HepG2 (cell line): ENCODE results near the gene AKAP8L. TPM values are rescaled to one million over a fixed set of nuclear protein-coding genes. Genes with fewer than 3 reads are reported as not detected.
A peak's percentile ranks its signal among the peaks of the same experiment; 100 is the strongest.

Experiments used
- ATAC-seq: fragments of 200-7000 bp; cut with Tn5 transposase; 3 replicates; pipeline ENCODE4 v1.9.1; 2020; ENCODE audit warnings: mild to moderate bottlenecking, moderate library complexity
- BruUV-seq: library from RNA; stranded (reverse); fragments of 400-500 nt; replicated peaks from 2 replicates; lab custom pipeline; 2021; lab: Mats Ljungman, UMichigan
- CTCF ChIA-PET: fragments of 300-600 bp; formaldehyde crosslinking; extraction: SDS; loops from one replicate; lab custom pipeline; 2021; ENCODE audit warnings: low total read pairs, inconsistent platforms, low intra/inter-chr PET ratio; lab: Yijun Ruan, JAX
- POLR2A ChIA-PET: fragments of 350-600 bp; sonication (Branson Sonifier 250); formaldehyde crosslinking; loops from one replicate; lab custom pipeline; 2020; ENCODE audit warnings: antibody characterized with exemption, inconsistent platforms; lab: Yijun Ruan, JAX
- DNase-seq: peaks from one replicate; pipeline ENCODE4 v3.0.0-alpha.2; 2015; ENCODE audit warnings: low spot score
- FAIRE-seq: peaks from 3 replicates; lab custom pipeline; 2011; peaks lifted over from hg19 to GRCh38; lab: Jason Lieb, UNC
- H2AFZ ChIP-seq: one replicate; pipeline ENCODE4 v1.6.1; 2011; ENCODE audit warnings: low read length, inconsistent platforms
- H3K27ac ChIP-seq: fragments of 300-600 bp; 3 replicates; pipeline ENCODE4 v1.8.0; 2011; ENCODE audit warnings: mixed run types, mild to moderate bottlenecking, mixed read lengths, low read length, inconsistent platforms; ENCODE audit not compliant: insufficient read depth; ENCODE audit errors: extremely low read length
- H3K27me3 ChIP-seq, 2 experiments: fragments of 200-600 bp in 1 of 2; 2 replicates in 1 of 2; 3 replicates in 1 of 2; pipeline versions ENCODE4 v1.6.0 to v1.8.0; 2011; ENCODE audit warnings: low read length in 2 of 2, mild to moderate bottlenecking in 2 of 2, moderate library complexity in 2 of 2, inconsistent platforms in 1 of 2; ENCODE audit not compliant: insufficient read depth in 2 of 2, control insufficient read depth in 1 of 2
- H3K36me3 ChIP-seq, 2 experiments: fragments of 200-600 bp in 1 of 2; replicated peaks in 1 of 2; 2 replicates in 1 of 2; 3 replicates in 1 of 2; pipeline versions ENCODE4 v1.5.1 to v1.8.0; 2011; ENCODE audit warnings: low read length in 2 of 2, inconsistent platforms in 1 of 2; ENCODE audit not compliant: insufficient read depth in 2 of 2, control insufficient read depth in 1 of 2
- H3K4me1 ChIP-seq: 2 replicates; pipeline ENCODE4 v1.5.1; 2012; ENCODE audit warnings: low read length, inconsistent platforms; ENCODE audit not compliant: insufficient read depth
- H3K4me2 ChIP-seq: 2 replicates; pipeline ENCODE4 v1.6.0; 2011; ENCODE audit warnings: low read depth, low read length, inconsistent platforms
- H3K4me3 ChIP-seq, 3 experiments: fragments of 200-600 bp in 1 of 3; sonication (generic), shearing (Covaris generic) in 1 of 3; replicated peaks in 1 of 3; 2 replicates each; pipeline ENCODE4 v1.5.1; 2011 to 2016; ENCODE audit warnings: low read length in 3 of 3, inconsistent platforms in 2 of 3, low read depth in 2 of 3, mild to moderate bottlenecking in 2 of 3, control low read depth in 1 of 3, mixed read lengths in 1 of 3; ENCODE audit not compliant: insufficient read depth in 1 of 3
- H3K79me2 ChIP-seq: one replicate; pipeline ENCODE4 v1.6.1; 2011; ENCODE audit warnings: low read length, inconsistent platforms; ENCODE audit not compliant: insufficient read depth
- H3K9ac ChIP-seq: 2 replicates; pipeline ENCODE4 v1.6.0; 2011; ENCODE audit warnings: mild to moderate bottlenecking, low read depth, low read length, inconsistent platforms; ENCODE audit not compliant: insufficient read depth
- H3K9me3 ChIP-seq: 2 replicates; pipeline ENCODE4 v1.5.1; 2012; ENCODE audit warnings: mild to moderate bottlenecking, low read length
- H4K20me1 ChIP-seq: 2 replicates; pipeline ENCODE4 v1.6.0; 2011; ENCODE audit warnings: inconsistent platforms, mild to moderate bottlenecking, low read length, moderate library complexity; ENCODE audit not compliant: insufficient read depth
- AGO2 ChIP-seq: fragments of 200-400 bp; formaldehyde crosslinking; optimal IDR thresholded peaks from 2 replicates; pipeline ENCODE3; 2017; ENCODE audit warnings: mild to moderate bottlenecking, low read depth, low read length, moderate library complexity
- CHCHD3 ChIP-seq: sonication (generic); formaldehyde crosslinking; IDR thresholded peaks from 2 replicates; pipeline ENCODE4 v1.8.0; 2022; ENCODE audit warnings: mild to moderate bottlenecking, missing genetic modification reagents, moderate library complexity
- POLR2AphosphoS2 ChIP-seq: IDR thresholded peaks from 2 replicates; pipeline ENCODE4 v1.6.1; 2011; ENCODE audit warnings: low read depth, low read length, improper control_type of control experiment
- RBFOX2 ChIP-seq: fragments of 200-400 bp; formaldehyde crosslinking; IDR thresholded peaks from 2 replicates; pipeline ENCODE4 v1.6.1; 2017; ENCODE audit warnings: low read depth, mild to moderate bottlenecking, low read length
- REXO4 ChIP-seq: sonication (generic); formaldehyde crosslinking; IDR thresholded peaks from 2 replicates; pipeline ENCODE4 v1.8.0; 2022; ENCODE audit warnings: missing genetic modification reagents, mild to moderate bottlenecking, borderline replicate concordance
- ZNF510 ChIP-seq: sonication (generic); formaldehyde crosslinking; IDR thresholded peaks from 2 replicates; pipeline ENCODE4 v1.4.0; 2020; ENCODE audit warnings: low read depth, mild to moderate bottlenecking, missing genetic modification reagents
- ZNF605 ChIP-seq: sonication (generic); formaldehyde crosslinking; IDR thresholded peaks from 2 replicates; pipeline ENCODE4 v1.8.0; 2022; ENCODE audit warnings: mild to moderate bottlenecking, missing genetic modification reagents
- WGBS: methylation state at CpG from one replicate; pipeline ENCODE4 v1.1.6; 2017; ENCODE audit warnings: low lambda C conversion rate; 5-methylcytosine and 5-hydroxymethylcytosine counted together
- in situ Hi-C: cut with HindIII; loops from 2 replicates; pipeline ENCODE4 v1.10.0; 2017; ENCODE audit warnings: low pct_unique_long_range_greater_than_20kb; ENCODE audit not compliant: extremely low pct_ligation_motif_present
- intact Hi-C: fragments of 100-400 bp; cut with micrococcal nuclease; formaldehyde crosslinking; loops from one replicate; pipeline ENCODE4 v1.10.0; 2022; ENCODE audit not compliant: unreplicated experiment
- polyA plus RNA-seq, 8 experiments: library from polyadenylated mRNA; depleted of rRNA in 3 of 8; stranded (reverse) in 7 of 8; unstranded in 1 of 8; fragments of >200 nt; fragmentation: Illumina TruSeq in 4 of 8; extraction: Trizol in 4 of 8; gene quantifications; 2 replicates each; pipeline versions ENCODE4 v1.2.1 to v1.2.3, GENCODE V29; 2011 to 2016; ENCODE audit warnings: low read depth in 4 of 8, missing spikeins in 1 of 8, mixed read lengths in 1 of 8; ENCODE audit not compliant: insufficient read depth in 1 of 8
- total RNA-seq, 5 experiments: library from RNA; depleted of rRNA; stranded (reverse); fragments of >200 nt; fragmentation: Illumina TruSeq; extraction: Trizol; gene quantifications; 2 replicates each; pipeline ENCODE4 v1.2.3, GENCODE V29; 2016; ENCODE audit warnings: low read depth in 1 of 5
- TF ChIP-seq, protein P1 (sequence below): sonication (generic); formaldehyde crosslinking; IDR thresholded peaks from 2 replicates; pipeline ENCODE4 v1.5.0; 2020; ENCODE audit warnings: mild to moderate bottlenecking, missing genetic modification reagents

The AKAP8L gene
- total and polyA plus RNA-seq, 2 of the 13 experiments (the other 11 are each of a cell fraction or from before 2014, with no cell fraction given), result 48.2 to 49.6 TPM

DNA sequence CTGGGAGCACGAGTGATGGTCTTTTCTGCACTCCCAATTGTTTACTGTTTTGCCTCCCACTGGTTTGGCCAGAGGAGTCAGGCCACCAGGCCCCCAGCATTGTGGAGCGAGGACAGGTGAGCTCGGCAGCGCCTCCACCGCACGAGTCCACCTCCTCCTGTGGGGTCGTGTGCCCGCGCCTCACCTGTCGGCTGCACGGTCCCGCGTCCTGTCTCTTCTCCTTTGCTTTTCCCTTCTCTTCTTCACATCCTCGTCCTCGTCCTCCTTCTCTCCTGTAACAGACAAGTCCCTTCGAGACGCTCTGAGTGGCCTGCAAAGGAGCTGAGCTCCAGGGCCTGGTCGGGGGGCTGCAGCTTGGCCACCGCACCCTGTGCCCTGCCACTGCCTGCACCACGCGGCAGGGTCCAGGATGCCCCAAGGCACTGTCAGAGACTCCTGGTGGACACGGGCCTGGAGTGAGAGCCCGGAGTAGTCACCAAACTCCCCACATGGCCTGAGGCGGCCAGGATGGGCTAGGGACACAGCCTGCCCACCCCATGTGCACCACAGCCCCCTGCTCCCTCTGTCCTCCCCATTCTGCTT lies 50.6 kb downstream of the AKAP8L start:
- no peak for FAIRE-seq
- Histone ChIP-seq H3K36me3 (peaks cover 32 to 71% of the 10 kb centered on the region in 2 experiments), H3K9ac (no peak overlapping the region), H3K27me3 (no peaks in the 10 kb centered on the region), H3K79me2 (peaks cover under 1% of the 10 kb centered on the region), H3K4me2 (no peak overlapping the region), H3K27ac (no peak overlapping the region), H3K4me1 (no peaks in the 10 kb centered on the region), H4K20me1 (no peaks in the 10 kb centered on the region), H3K4me3 (no peak overlapping the region), H3K9me3 (no peaks in the 10 kb centered on the region), H2AFZ (no peak overlapping the region)
- in situ Hi-C loops, result no loop called here
- 96% methylated on average over 22 of the region's 24 CpGs for WGBS
- peak; percentile 85 for TF ChIP-seq AGO2
- no peak for TF ChIP-seq ZNF510
- no peak for TF ChIP-seq CHCHD3 (CRISPR knock-in tag)
- TF ChIP-seq POLR2AphosphoS2, result peak; percentile 60
- TF ChIP-seq, protein P1, sequence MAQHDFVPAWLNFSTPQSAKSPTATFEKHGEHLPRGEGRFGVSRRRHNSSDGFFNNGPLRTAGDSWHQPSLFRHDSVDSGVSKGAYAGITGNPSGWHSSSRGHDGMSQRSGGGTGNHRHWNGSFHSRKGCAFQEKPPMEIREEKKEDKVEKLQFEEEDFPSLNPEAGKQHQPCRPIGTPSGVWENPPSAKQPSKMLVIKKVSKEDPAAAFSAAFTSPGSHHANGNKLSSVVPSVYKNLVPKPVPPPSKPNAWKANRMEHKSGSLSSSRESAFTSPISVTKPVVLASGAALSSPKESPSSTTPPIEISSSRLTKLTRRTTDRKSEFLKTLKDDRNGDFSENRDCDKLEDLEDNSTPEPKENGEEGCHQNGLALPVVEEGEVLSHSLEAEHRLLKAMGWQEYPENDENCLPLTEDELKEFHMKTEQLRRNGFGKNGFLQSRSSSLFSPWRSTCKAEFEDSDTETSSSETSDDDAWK, result no peak
- no peak for TF ChIP-seq ZNF605
- TF ChIP-seq RBFOX2, result peak; percentile 37; the same call in 1 of the 2 replicates
- no peak for TF ChIP-seq REXO4 (CRISPR knock-in tag)
- ATAC-seq, result peak; percentile 16
- CTCF ChIA-PET, result no interaction called here
- no TSS peak for BruUV-seq
- POLR2A ChIA-PET, result interaction anchor here (0.9 to 2.3 kb wide), 2 partner anchors 11 to 51 kb away, joined by 3 to 8 read pairs; partner anchors contain the start of genes AKAP8 and AKAP8L
- intact Hi-C loops, result no loop called here
- no peak for DNase-seq
